GM21786 (cell line): ENCODE data around the gene RP9.
A peak's percentile ranks its signal among the peaks of the same experiment; 100 is the strongest.
"Not testable (repeated sequence)": the region's sequence is repeated elsewhere in the genome, so short reads cannot be mapped to it uniquely, and the experiment has no call there.

Source experiments
- ATAC-seq: cut with Tn5 transposase; IDR thresholded peaks from one replicate; pipeline ENCODE4 v1.9.1; 2021; ENCODE audit not compliant: unreplicated experiment

Gene RP9

DNA sequence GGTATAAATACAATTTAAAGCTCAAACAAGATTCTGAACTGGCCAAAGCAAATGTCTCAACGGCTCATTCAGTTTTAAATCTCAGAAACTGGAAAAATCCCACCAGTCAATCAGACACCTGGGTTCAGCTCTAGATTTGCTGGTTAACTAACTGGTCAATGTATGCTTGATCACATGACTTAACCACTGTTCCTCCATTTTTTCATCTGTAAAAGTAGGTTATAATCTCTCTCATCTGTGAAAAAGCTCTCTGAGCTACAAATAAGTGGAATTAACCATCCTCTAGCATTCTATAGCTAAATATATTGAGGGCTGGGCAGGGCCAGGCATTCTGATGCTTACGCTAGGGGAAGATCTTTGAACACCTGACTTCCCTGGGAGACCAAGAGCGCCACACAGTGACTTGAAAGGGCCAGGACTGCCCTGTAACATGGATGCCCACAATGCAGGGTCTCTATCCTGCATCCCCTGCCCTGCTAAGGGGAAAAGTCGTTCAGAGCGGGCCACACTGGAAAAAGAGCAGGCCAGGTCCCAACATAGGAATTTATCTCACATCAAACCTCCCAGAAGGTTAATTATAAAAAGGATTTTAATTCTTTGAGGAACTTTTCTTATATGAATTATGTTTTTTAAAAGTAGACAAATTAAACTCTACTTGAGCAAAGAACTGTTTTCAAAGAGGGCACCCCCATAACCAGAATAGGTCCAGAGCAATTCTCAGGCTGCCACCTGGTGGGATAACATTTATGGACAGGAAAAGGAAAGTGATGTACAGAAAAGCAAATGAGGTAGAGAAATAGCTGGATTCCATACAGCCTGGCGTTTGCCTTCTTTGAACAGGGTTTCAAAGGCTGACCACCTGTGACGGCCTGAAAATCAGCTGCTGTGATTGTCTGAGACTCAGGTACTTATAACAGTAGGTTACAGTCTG is 1.8 kb downstream of the RP9 start:
- ATAC-seq, result peak; percentile 39

DNA sequence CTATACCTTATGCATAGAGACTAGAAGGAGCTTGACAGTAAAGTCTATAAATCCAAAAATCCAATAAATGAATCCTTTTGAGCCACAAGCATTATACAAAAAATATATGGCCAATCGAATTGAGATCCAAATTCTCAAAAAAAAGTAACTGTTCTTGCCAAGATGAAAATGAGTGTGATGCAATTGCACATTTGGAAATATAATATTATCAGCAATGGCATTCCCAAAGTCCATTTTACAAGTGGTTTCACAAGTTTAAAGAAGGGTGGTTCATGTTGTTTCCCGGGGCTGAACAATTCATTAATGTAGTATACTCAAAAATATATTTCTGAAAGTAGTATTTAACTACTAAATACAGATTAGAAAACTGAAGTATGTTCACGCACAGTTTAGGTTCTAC is 7.3 kb downstream of the RP9 start:
- no peak for ATAC-seq

DNA sequence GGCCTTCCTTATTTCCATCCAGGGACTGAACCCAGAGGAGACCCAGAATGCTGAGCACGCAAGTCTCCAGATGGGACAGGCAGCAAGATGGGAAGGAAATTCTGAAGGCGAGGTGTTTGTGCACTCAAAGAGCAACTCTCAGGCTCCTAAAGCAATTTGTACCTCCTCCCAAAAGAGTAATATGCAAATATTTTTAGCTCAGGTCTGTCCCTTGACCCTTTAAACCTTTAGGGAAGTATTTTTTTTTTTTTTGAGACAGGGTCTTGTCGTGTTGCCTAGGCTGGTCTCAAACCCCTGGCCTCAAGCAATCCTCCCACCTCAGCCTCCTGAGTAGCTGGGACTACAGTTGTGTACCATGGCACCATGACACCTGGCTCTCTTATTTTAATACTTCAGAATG is 8.4 kb downstream of the RP9 start:
- ATAC-seq, result no peak

DNA sequence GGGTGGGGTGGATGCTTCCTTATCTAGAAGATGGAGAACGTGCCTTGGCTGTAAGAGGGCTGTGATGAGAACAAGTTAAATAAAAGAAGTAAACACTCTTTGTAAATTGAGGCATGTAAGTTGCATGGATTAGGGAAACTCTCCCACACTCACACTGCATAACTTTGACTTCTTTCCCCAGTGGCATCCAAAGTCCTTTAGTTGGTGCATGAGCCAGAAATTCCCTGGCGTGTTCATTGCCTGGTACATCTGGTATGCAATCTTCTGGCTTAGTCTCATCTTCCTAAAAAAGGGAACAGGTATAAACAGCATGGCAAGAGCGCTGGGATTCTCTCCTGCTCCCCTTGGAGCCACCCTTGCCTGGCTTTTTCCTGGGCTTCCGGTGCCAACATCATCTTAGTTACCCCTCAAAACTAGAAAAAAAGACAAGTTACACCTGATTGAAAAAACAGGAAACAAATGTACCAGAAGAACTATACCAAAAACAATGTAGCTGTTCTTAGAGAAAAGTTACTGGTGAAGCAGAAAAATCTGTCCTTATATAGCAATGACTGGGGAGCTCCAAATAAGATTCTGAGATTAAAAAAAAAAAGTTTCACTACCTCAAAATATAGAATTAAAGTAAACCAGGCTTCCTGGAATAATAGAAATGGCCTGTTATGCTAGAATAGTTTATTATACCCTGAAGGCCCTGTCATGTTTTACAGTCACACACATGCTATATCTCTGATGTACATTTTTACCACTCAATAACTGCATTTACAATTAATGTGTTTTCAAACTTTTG is 9.9 kb downstream of the RP9 start:
- ATAC-seq, result no peak

DNA sequence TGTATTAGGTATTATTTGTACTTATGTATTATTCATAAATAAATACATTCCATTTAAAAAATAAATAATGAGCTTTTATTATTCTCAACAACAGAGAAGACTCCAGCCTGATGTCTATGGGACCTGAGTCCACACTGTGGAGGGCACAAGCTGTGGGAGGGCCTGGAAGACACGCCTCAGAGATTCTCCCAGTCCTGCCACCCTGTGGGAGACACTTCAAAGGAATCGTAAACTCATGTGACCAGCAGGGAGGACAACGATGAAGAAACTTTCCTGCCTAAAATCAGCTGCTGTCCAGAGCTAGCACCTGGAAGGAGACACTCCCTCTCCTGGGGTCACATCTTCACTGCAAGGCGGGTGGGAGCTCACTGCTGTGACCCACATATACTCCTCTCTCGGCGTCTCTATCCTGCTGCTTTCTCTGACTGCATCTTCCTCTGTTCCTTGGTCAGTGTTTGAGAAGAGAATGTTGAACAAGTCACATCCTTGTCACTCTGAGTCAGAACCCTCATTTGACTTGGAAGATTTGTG is 14.4 kb downstream of the RP9 start:
- ATAC-seq, result not testable (repeated sequence)

DNA sequence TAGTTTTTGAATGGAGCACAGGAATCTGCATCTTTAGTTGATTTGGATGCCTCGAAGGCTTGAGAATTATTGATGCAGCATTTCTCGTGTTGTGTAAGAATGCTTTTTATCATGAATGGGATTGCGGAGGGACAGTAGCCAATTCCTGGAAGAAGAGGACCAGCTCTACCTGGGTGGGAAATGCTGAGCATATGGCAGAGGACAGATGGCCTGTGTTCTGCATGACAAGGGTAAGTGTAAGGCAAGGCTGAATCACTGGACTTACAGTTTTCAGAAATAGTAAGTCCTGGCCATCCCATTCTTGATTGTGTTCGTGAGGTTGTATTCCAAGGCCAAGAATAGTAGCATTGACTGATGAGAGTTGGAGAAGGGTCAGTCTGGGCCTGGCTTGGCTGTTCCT is 15.9 kb downstream of the RP9 start:
- ATAC-seq, result no peak

DNA sequence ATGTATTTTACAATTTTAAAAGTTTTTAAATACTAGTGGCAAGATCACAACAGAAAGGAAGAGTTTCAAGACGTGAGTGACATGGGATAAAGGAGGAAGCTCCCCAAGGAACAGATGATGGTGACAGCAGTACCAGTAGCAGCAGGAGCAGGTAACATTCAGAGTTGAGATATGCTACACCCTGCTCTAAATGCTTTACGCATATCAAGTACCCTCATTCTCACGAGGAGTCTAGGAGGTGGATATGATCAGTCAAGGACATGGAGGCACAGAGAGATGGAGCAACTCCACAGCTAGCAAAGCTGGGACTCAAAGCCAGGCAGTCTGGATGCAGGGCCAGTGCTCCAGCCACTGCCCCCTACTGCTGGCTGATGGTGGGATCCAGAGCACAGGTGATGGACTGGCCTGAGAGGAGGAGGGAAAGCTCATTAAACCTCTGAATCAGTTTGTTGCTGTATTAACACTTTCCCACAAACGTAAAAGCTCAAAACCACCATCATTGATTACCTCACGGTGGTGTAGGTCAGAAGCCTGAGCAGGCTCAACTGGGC is 17.5 kb downstream of the RP9 start:
- no peak for ATAC-seq

DNA sequence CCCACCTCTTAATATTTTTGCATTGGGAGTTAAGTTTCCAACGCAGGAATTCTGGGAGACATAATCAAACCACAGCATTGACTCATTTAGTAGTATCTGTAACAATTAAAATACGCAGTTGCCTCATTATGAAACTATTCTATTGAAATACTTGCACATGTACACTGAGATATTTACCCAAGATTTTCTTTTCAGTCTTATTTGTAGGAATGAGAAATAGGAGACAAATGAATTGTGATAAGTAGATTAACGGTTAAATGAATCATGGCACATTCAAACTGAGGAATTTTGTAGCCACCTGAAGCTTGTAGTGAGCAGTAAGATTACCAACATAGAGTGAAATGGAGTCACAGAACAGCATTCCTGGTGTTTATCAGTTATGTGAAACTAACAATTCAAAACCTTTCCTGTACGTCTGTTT is 18.1 kb downstream of the RP9 start:
- ATAC-seq, result no peak

DNA sequence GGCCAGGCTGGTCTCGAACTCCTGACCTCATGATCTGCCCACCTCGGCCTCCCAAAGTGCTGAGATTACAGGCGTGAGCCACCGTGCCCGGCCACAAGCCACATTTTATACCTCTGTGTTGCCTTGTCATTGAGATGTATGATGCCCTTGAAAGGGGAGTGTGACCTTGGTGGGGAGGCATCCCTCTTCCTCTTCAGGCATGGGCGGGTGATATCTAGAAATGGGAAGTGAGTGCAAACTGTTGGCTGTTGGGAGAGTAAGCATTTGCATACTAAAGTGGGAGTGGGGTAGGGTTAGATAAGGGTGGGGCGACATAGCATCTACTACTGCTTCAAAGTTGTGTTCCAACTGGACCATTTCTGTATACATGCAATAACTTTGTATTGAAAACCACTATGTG is 20.1 kb downstream of the RP9 start:
- no peak for ATAC-seq

DNA sequence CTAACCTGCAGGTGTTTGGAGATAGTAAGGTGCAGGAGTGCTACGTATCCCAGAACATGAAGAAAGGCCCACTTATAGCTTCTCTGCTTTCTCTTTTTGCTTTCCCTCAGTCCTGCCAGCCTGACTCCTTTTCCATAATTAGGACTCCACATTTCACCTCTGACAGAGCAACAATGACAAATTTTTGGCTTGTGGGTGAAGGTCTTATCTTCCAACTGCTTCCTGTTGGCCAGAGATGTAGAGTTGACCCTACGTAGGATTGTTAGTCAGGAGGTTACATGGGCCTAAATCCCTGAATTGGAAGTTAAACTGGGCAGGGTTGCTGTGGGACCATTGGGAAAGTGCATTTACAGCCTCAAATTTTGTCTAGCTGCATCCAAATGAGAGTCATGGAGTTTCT is 21.3 kb downstream of the RP9 start:
- ATAC-seq, result no peak

DNA sequence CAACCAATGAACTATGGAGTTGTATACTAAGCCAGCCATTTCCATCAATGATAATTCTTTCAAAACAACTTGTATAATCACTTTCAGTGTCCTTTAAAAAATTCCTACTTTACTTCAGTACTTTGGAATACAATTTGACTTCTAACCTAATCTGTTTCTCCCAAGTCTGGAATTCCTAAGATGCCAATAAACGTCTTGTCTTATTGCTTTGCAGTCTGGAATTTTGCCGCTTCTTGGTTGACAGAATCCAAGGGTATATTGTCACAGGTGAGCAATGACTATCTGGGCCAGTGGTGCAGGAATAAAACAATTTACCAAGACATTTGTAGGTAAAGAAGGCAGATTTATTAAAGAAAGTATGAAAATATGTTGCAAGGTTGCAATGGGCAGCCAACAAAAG is 21.8 kb downstream of the RP9 start:
- no peak for ATAC-seq

DNA sequence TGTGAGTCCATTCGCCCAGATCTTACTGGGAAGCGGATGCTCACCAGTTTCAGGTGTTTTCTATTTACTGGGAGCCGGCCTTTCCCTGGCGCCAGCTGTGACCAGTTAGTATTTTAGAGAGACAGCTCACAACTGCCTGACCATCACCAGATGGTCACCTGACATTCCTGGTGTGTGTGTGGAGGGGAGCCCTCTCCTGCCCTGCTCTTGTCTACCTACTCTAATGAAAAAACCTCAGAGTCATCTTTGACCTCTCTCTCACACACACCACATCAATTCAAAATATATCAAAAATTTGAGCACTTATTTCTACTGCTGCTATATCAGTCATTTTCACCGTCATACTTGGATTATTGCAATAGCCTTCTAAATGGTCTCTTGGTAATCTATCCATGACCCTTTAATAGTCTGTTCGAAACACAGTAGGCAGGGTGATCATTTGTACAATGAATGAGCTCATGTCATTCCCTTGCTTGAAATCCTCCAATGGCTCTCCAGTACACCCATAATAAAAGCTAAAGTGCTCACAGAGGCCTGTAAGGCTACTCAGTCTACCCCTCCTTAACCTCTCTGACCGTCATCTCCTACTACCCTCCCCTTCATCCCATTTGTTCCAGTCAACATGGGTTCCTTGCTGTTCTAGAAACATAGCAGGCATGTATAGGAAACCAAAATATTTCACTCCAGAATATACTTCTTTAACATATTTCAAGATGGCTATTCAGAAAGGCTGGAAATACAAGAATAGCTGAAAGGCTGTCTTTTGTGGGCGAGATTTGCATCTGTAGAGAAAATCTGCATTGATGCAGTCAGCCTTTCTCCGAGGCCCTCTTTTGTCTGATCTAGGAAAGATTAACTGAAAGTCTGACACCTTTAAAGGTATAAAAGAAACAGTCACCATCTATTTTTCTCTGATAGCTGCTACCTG is 29.2 kb downstream of the RP9 start:
- no peak for ATAC-seq

DNA sequence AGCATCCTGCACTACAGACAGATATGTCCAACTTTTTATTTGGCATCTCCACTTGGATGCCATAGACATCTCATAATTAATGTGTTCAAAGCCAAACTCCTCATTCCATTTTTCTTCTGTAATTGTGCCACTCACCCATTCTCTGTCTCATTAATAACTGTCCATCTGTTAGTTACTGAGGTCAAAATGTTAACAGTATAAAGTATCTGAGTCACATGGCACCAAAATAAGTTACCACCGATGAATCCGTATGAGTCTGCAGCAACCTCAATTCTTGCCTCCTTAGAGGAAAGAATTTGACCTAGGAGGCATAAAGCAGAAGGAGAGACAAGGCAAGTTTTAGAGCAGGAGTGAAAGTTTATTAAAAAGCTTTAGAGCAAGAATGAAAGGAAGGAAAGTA is 30.1 kb downstream of the RP9 start:
- ATAC-seq, result no peak

DNA sequence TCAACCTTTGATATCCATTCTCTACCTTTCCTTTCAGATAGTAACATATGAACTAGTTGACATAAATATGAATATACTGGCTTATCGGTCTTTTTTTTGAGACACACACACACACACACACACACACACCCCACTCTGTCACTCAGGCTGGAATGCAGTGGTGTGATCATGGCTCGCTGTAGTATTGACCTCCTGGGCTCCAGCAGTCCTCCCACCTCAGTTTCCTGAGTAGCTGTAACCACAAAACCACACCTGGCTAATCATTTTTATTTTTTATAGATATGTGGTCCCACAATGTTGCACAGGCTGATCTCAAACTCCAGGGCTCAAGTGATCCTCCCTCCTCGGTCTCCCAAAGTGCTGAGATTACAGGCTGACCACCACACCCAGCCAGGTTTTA is 32.5 kb downstream of the RP9 start:
- no peak for ATAC-seq

DNA sequence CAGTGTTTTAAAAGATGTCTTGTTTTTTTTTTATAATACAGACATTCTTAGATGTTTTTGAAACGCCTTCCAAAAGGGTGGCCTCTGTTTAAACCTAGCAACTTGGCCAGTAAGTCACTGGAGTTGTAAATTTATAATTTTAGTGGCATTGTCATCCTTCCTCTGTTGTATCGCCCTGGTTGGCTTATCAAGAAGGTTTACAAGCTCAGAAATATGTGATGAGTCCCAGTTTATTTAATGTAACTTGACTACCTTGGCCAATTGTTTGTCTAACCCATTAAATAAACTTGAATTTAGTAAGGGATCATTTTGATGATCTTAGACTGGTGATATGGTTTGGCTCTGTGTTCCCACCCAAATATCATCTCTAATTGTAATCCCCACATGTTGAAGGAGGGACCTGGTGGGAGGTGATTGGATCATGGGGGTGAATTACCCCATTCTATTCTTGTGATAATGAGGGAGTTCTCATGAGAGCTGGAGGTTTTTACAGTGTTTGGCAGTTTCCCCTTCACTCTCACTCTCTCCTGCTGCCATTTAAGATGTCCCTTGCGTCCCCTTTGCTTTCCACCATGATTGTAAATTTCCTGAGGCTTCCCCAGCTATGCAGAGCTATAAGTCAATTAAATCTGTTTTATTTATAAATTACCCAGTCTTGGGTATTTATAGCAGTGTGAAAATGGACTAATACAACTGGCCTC is 33.2 kb downstream of the RP9 start:
- ATAC-seq, result no peak

DNA sequence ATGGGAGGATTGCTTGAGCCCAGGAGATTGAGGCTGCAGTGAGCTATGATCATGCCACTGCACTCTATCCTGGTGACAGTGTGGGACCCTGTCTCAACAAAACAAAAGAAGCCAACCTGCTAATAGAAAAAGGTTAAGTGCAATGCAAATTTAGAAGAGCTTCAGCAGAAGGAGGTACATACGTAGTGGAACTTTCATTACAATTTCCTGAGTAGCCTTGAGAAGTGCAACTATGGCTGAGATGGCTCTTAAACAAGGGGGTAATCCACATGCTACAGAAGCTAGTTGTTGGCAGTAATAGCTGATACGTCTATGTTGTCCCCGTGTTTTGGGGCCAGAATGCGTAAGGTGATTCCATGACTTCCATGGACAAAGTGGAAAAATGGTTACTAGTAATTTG is 36.0 kb downstream of the RP9 start:
- no peak for ATAC-seq

DNA sequence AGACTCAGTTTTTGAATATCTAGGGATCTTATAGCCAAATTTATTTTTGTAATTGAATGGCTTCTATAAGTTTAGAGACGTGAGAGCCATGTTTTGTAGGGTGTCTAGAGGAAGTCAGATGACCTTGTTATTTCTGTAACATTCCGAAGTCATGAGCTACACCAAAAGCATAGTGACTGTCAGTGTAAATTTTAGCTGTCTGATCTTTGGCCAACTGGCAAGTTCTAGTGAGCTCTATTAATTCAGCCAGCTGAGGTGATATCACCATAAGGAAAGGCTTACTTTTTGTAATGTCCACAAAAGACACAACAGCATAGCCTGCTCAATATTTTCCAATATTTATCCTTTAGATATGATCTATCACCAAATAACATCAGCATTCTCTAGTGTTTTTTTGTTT is 36.7 kb downstream of the RP9 start:
- no peak for ATAC-seq

DNA sequence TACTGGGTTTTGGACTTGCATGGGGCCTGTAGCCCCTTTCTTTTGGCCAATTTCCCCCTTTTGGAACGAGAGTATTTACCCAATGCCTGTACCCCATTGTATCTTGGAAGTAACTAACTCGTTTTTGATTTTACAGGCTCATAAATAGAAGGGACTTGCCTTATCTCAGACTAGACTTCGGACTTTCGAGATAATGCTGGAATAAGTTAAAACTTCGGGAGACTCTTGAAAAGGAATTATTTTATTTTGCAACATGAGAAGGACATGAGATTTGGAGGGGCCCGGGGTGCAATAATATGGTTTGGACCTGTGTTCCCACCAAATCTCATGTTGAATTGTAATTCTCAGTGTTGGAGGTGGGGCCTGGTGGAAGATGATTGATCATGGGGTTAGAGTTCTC is 38.4 kb downstream of the RP9 start:
- no peak for ATAC-seq

DNA sequence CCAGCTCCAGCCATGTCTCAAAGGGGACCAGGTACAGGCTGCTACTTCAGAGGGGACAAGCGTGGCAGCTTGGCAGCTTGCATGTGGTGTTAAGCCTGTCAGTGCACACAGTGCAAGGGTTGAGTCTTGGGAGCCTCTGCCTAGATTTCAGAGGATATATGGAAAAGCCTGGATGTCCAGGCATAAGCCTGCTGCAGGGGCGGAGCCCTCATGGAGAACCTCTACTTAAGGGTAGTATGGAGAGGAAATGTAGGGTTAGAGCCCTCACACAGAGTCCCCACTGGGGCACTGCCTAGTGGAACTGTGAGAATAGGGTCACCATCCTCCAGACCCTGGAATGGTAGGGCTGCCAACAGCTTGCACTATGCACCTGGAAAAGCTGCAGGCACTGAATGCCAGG is 38.9 kb downstream of the RP9 start:
- ATAC-seq, result no peak

DNA sequence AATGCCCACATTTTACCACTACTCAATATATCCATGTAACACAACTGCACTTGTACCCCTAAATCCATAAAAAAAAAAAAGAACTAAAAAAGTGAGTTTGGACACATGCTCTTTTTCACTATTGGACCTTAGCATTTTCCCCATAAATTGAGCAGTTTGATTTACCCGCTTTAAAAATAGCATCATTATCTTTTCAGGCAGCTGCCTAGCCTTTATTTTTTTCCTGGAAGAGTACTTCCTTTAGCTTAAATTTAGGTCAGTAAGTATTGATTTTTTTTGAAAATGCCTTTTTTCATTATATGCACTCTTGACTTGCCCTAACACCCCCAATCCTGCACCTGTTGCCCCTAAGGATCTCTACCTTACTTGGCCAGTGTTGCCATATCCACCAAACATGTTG is 41.3 kb downstream of the RP9 start:
- no peak for ATAC-seq
